GM12878 (cell line): ENCODE results near the gene ASTL. TPM values are rescaled to one million over a fixed set of nuclear protein-coding genes. Genes with fewer than 3 reads are reported as not detected.

ENCODE experiments used
- ATAC-seq: fragments of 200-7000 bp; cut with Tn5 transposase; 3 replicates; pipeline ENCODE4 v1.9.1; 2020; ENCODE audit warnings: mild to moderate bottlenecking, moderate library complexity
- BruUV-seq: library from RNA; stranded (reverse); fragments of 400-500 nt; replicated peaks from 2 replicates; lab custom pipeline; 2021; lab: Mats Ljungman, UMichigan
- CTCF ChIA-PET: fragments of 300-600 bp; sonication (Branson Sonifier 250); formaldehyde crosslinking; extraction: SDS; loops from one replicate; lab custom pipeline; 2021; ENCODE audit warnings: inconsistent platforms; lab: Yijun Ruan, JAX
- POLR2A ChIA-PET: fragments of 350-600 bp; formaldehyde crosslinking; extraction: SDS; loops from one replicate; lab custom pipeline; 2021; ENCODE audit warnings: inconsistent platforms; lab: Charles Lee
- RAD21 ChIA-PET: fragments of 300-600 bp; sonication (Branson Sonifier 250); formaldehyde crosslinking; loops from one replicate; lab custom pipeline; 2023; ENCODE audit warnings: antibody characterized with exemption; ENCODE audit not compliant: unreplicated experiment; lab: Charles Lee
- SMC1A ChIA-PET: fragments of 300-600 bp; sonication (Branson Sonifier 250); formaldehyde crosslinking; loops from one replicate; lab custom pipeline; 2023; ENCODE audit not compliant: unreplicated experiment, uncharacterized antibody; lab: Charles Lee
- DNase-seq: peaks from one replicate; pipeline ENCODE4 v3.0.0-alpha.2; 2011; ENCODE audit warnings: low read depth, low spot score
- FAIRE-seq: peaks from 3 replicates; lab custom pipeline; 2011; peaks lifted over from hg19 to GRCh38; lab: Jason Lieb, UNC
- H2AFZ ChIP-seq: 2 replicates; pipeline ENCODE4 v1.6.0; 2011; ENCODE audit warnings: low read depth, low read length, control low read depth; ENCODE audit not compliant: control insufficient read depth
- H3K27ac ChIP-seq: 2 replicates; pipeline ENCODE4 v1.5.1; 2011; ENCODE audit warnings: control low read depth; ENCODE audit not compliant: control insufficient read depth, insufficient read depth
- H3K27me3 ChIP-seq, 2 experiments: replicated peaks in 1 of 2; 2 replicates each; pipeline versions ENCODE4 v1.6.0 to v1.6.1; 2011; ENCODE audit warnings: low read length in 1 of 2; ENCODE audit not compliant: control insufficient read depth in 2 of 2, insufficient read depth in 2 of 2
- H3K36me3 ChIP-seq, 2 experiments: 2 replicates each; pipeline ENCODE4 v1.5.1; 2011; ENCODE audit warnings: low read length in 1 of 2; ENCODE audit not compliant: control insufficient read depth in 2 of 2, insufficient read depth in 2 of 2
- H3K4me1 ChIP-seq: 2 replicates; pipeline ENCODE4 v1.6.1; 2011; ENCODE audit warnings: mild to moderate bottlenecking, low read length, moderate library complexity, mixed read lengths; ENCODE audit not compliant: control insufficient read depth, insufficient read depth
- H3K4me2 ChIP-seq: 2 replicates; pipeline ENCODE4 v1.6.0; 2011; ENCODE audit warnings: control low read depth; ENCODE audit not compliant: control insufficient read depth, insufficient read depth
- H3K4me3 ChIP-seq: fragments of 200-600 bp; sonication (generic); 2 replicates; pipeline ENCODE4 v1.5.1; 2016
- H3K79me2 ChIP-seq: 2 replicates; pipeline ENCODE4 v1.6.0; 2011; ENCODE audit warnings: low read length; ENCODE audit not compliant: control insufficient read depth, insufficient read depth
- H3K9ac ChIP-seq: 2 replicates; pipeline ENCODE4 v1.8.0; 2011; ENCODE audit warnings: low read length, control low read depth, mixed read lengths; ENCODE audit not compliant: control insufficient read depth, insufficient read depth
- H3K9me3 ChIP-seq: replicated peaks from 3 replicates; pipeline ENCODE4 v1.5.1; 2011; ENCODE audit warnings: mild to moderate bottlenecking, low read length; ENCODE audit not compliant: control insufficient read depth, insufficient read depth
- H4K20me1 ChIP-seq: 2 replicates; pipeline ENCODE4 v1.6.0; 2011; ENCODE audit not compliant: control insufficient read depth, insufficient read depth
- BCL11A ChIP-seq: IDR thresholded peaks from 2 replicates; pipeline ENCODE4 v1.6.1; 2011; ENCODE audit warnings: low read depth, low read length
- CREB1 ChIP-seq: IDR thresholded peaks from 2 replicates; pipeline ENCODE4 v1.6.1; 2012; ENCODE audit warnings: low read depth, mild to moderate bottlenecking, inconsistent platforms
- IKZF1 ChIP-seq: fragments of 450-650 bp; conservative IDR thresholded peaks from 2 replicates; pipeline ENCODE4 v1.6.1; 2017; ENCODE audit warnings: antibody characterized with exemption, mild to moderate bottlenecking
- KLF5 ChIP-seq: fragments of 450-650 bp; IDR thresholded peaks from 2 replicates; pipeline ENCODE4 v1.6.1; 2014; ENCODE audit warnings: mild to moderate bottlenecking; ENCODE audit not compliant: partially characterized antibody
- LARP7 ChIP-seq: fragments of 450-650 bp; IDR thresholded peaks from 2 replicates; pipeline ENCODE4 v1.6.1; 2017; ENCODE audit warnings: mild to moderate bottlenecking
- MTA2 ChIP-seq: fragments of 450-650 bp; IDR thresholded peaks from 2 replicates; pipeline ENCODE4 v1.6.1; 2016; ENCODE audit warnings: low read depth, mild to moderate bottlenecking, moderate library complexity
- NRF1 ChIP-seq: conservative IDR thresholded peaks from 2 replicates; pipeline ENCODE4 v1.6.1; 2011; ENCODE audit warnings: mild to moderate bottlenecking, low read depth, low read length, improper control_type of control experiment
- POLR2AphosphoS2 ChIP-seq: IDR thresholded peaks from 2 replicates; pipeline ENCODE4 v1.6.1; 2011; ENCODE audit warnings: low read depth, mild to moderate bottlenecking, low read length, improper control_type of control experiment, moderate library complexity
- SIX5 ChIP-seq: IDR thresholded peaks from 2 replicates; pipeline ENCODE4 v1.6.1; 2011; ENCODE audit warnings: mild to moderate bottlenecking, low read depth, low read length, moderate library complexity; ENCODE audit not compliant: severe bottlenecking
- SP1 ChIP-seq: IDR thresholded peaks from one replicate; pipeline ENCODE4 v1.6.1; 2011; ENCODE audit warnings: low read depth, low read length
- SREBF2 ChIP-seq: IDR thresholded peaks from 2 replicates; pipeline ENCODE4 v1.6.1; 2012; ENCODE audit warnings: mild to moderate bottlenecking, low read length
- SRF ChIP-seq, 2 experiments: IDR thresholded peaks; 2 replicates each; pipeline ENCODE4 v1.6.1; 2011; ENCODE audit warnings: low read depth in 2 of 2, low read length in 2 of 2, mild to moderate bottlenecking in 1 of 2, moderate library complexity in 1 of 2
- YBX1 ChIP-seq: fragments of 450-650 bp; IDR thresholded peaks from 2 replicates; pipeline ENCODE4 v1.6.1; 2016; ENCODE audit warnings: antibody characterized with exemption
- WGBS: methylation state at CpG from one replicate; pipeline ENCODE4 v1.1.6; 2016; ENCODE audit warnings: low lambda C conversion rate; ENCODE audit not compliant: insufficient replicate concordance, insufficient coverage; ENCODE audit errors: missing lambda C conversion rate; 5-methylcytosine and 5-hydroxymethylcytosine counted together
- in situ Hi-C: fragments of 300-500 bp; cut with MboI; formaldehyde crosslinking; loops from 9 replicates; pipeline ENCODE4 v1.14.3; 2018; ENCODE audit warnings: mixed read lengths
- intact Hi-C: fragments of 100-400 bp; cut with micrococcal nuclease; formaldehyde crosslinking; loops from one replicate; pipeline ENCODE4 v1.14.2; 2022; ENCODE audit not compliant: unreplicated experiment
- polyA plus RNA-seq, 11 experiments: library from polyadenylated mRNA; depleted of rRNA in 4 of 11; unstranded in 6 of 11; stranded (reverse) in 5 of 11; fragments of >200 nt; fragmentation: Nextera tagmentation in 4 of 11; fragmentation: Illumina TruSeq in 1 of 11; extraction: Ambion mirVana in 4 of 11; extraction: Trizol in 1 of 11; gene quantifications; 1 replicate in 1 of 11; 2 replicates in 10 of 11; pipeline versions ENCODE4 v1.2.1 to v1.2.3, GENCODE V29; 2011 to 2016; ENCODE audit warnings: inconsistent platforms in 2 of 11, missing spikeins in 2 of 11, low read depth in 1 of 11
- total RNA-seq, 4 experiments: library from RNA; depleted of rRNA in 3 of 4; stranded (reverse); fragments of >200 nt in 3 of 4; fragmentation: Illumina TruSeq in 1 of 4; extraction: Trizol in 1 of 4; gene quantifications; 2 replicates each; pipeline versions ENCODE4 v1.2.1 to v1.2.3, GENCODE V29; 2013 to 2021
- TF ChIP-seq, protein P1 (sequence below): fragments of 450-650 bp; IDR thresholded peaks from 2 replicates; pipeline ENCODE4 v1.6.1; 2016; ENCODE audit warnings: mild to moderate bottlenecking, moderate library complexity, borderline replicate concordance
- TF ChIP-seq, protein P2 (sequence below): fragments of 450-650 bp; IDR thresholded peaks from 2 replicates; pipeline ENCODE4 v1.6.1; 2017; ENCODE audit warnings: mild to moderate bottlenecking
- TF ChIP-seq, protein P3 (sequence below): fragments of 150-350 bp; IDR thresholded peaks from 2 replicates; pipeline ENCODE4 v1.6.1; 2014; ENCODE audit warnings: mild to moderate bottlenecking, low read depth, low read length

Gene ASTL
- total and polyA plus RNA-seq, 10 of the 15 experiments (the other 5 are each of a cell fraction or from before 2014, with no cell fraction given) = 0.18 to 1.0 (median 0.38) TPM; not detected in 4

DNA sequence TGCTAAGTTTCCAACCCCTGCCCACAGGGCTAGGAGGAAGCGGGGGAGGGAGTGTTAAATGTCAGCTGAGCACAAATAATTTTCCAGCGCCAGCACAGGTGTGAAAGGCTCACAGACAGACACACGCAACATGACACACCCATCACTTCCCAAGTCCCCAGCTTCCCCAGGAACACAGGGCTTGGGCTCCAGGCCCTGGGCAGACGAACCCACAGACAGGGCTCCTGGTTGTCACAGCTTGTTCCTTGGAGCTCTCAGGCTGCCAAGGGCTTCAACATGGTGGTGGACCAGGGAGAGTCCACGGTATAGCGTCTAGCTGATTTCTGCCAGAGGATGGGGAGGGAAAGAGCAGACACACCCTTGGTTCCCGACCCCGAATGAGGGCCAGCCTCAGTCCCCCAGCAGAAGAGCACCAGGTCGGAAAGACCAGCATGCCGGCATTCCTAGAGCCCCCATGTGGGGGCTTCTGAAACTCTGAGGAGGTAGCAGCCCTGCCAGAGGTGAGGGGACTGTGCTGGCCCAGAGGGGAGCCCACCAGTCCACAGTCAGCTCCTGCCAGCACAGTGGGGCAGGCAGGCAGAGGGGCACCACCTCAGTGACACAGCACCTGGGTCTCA, 5.0 kb upstream of the ASTL start:
- Histone ChIP-seq H4K20me1 (no peaks in the 10 kb centered on the region), H3K4me1 (peaks cover 41% of the 10 kb centered on the region), H3K4me3 (peak overlapping the region; percentile 92), H2AFZ (no peak overlapping the region), H3K36me3 (peaks cover 7% of the 10 kb centered on the region in 2 experiments; a peak in 2 of 4 replicates), H3K79me2 (peaks cover 29% of the 10 kb centered on the region), H3K9me3 (no peaks in the 10 kb centered on the region), H3K4me2 (peak overlapping the region; percentile 95), H3K27me3 (no peaks in the 10 kb centered on the region), H3K27ac (peak overlapping the region; percentile 89), H3K9ac (peak overlapping the region; percentile 84)
- ChIA-PET CTCF (interaction anchor here (1.0 to 14.4 kb wide), 8 partner anchors 8 to 62 kb away, joined by 3 to 535 read pairs (median 8); no protein-coding TSS in a partner anchor), SMC1A (interaction anchor here (0.7 to 14.4 kb wide), 6 partner anchors 9 to 30 kb away, joined by 3 to 338 read pairs (median 3); no protein-coding TSS in a partner anchor), POLR2A (interaction anchor here (0.6 to 9.5 kb wide), 6 partner anchors 9 to 65 kb away, joined by 3 to 161 read pairs (median 13); partner anchors contain the start of gene STARD7), RAD21 (interaction anchor here (0.7 to 18.1 kb wide), 6 partner anchors 14 to 118 kb away, joined by 3 to 463 read pairs (median 21); partner anchors contain the start of gene STARD7)
- intact Hi-C loops = no loop called here
- 8% methylated on average over 10 of the region's 10 CpGs for WGBS
- no peak for DNase-seq
- BruUV-seq = no TSS peak
- ATAC-seq = no peak
- in situ Hi-C loops = loop anchor here (5.0 kb wide), 2 partner anchors 34 to 119 kb away; no protein-coding TSS in a partner anchor
- no peak for FAIRE-seq
- TF ChIP-seq, protein P1, sequence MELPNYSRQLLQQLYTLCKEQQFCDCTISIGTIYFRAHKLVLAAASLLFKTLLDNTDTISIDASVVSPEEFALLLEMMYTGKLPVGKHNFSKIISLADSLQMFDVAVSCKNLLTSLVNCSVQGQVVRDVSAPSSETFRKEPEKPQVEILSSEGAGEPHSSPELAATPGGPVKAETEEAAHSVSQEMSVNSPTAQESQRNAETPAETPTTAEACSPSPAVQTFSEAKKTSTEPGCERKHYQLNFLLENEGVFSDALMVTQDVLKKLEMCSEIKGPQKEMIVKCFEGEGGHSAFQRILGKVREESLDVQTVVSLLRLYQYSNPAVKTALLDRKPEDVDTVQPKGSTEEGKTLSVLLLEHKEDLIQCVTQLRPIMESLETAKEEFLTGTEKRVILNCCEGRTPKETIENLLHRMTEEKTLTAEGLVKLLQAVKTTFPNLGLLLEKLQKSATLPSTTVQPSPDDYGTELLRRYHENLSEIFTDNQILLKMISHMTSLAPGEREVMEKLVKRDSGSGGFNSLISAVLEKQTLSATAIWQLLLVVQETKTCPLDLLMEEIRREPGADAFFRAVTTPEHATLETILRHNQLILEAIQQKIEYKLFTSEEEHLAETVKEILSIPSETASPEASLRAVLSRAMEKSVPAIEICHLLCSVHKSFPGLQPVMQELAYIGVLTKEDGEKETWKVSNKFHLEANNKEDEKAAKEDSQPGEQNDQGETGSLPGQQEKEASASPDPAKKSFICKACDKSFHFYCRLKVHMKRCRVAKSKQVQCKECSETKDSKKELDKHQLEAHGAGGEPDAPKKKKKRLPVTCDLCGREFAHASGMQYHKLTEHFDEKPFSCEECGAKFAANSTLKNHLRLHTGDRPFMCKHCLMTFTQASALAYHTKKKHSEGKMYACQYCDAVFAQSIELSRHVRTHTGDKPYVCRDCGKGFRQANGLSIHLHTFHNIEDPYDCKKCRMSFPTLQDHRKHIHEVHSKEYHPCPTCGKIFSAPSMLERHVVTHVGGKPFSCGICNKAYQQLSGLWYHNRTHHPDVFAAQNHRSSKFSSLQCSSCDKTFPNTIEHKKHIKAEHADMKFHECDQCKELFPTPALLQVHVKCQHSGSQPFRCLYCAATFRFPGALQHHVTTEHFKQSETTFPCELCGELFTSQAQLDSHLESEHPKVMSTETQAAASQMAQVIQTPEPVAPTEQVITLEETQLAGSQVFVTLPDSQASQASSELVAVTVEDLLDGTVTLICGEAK = no peak
- TF ChIP-seq YBX1 (no peak), POLR2AphosphoS2 (peak; percentile 2), KLF5 (no peak), CREB1 (no peak), SRF (IDR thresholded peaks at IDR 0.05; ENCODE audit: low read depth in 2 of 2, low read length in 2 of 2) (no peak), IKZF1 (no peak), LARP7 (no peak; the same call in 1 of the 2 replicates), SIX5 (no peak), BCL11A (no peak), SREBF2 (no peak), NRF1 (no peak), SP1 (no peak), MTA2 (no peak)
- TF ChIP-seq, protein P2, sequence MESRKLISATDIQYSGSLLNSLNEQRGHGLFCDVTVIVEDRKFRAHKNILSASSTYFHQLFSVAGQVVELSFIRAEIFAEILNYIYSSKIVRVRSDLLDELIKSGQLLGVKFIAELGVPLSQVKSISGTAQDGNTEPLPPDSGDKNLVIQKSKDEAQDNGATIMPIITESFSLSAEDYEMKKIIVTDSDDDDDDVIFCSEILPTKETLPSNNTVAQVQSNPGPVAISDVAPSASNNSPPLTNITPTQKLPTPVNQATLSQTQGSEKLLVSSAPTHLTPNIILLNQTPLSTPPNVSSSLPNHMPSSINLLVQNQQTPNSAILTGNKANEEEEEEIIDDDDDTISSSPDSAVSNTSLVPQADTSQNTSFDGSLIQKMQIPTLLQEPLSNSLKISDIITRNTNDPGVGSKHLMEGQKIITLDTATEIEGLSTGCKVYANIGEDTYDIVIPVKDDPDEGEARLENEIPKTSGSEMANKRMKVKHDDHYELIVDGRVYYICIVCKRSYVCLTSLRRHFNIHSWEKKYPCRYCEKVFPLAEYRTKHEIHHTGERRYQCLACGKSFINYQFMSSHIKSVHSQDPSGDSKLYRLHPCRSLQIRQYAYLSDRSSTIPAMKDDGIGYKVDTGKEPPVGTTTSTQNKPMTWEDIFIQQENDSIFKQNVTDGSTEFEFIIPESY = no peak
- TF ChIP-seq, protein P3, sequence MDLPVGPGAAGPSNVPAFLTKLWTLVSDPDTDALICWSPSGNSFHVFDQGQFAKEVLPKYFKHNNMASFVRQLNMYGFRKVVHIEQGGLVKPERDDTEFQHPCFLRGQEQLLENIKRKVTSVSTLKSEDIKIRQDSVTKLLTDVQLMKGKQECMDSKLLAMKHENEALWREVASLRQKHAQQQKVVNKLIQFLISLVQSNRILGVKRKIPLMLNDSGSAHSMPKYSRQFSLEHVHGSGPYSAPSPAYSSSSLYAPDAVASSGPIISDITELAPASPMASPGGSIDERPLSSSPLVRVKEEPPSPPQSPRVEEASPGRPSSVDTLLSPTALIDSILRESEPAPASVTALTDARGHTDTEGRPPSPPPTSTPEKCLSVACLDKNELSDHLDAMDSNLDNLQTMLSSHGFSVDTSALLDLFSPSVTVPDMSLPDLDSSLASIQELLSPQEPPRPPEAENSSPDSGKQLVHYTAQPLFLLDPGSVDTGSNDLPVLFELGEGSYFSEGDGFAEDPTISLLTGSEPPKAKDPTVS = no peak
